GM18867 (cell line): Measurements from ENCODE around the gene MCHR2.
"Not testable (repeated sequence)": the region's sequence is repeated elsewhere in the genome, so short reads cannot be mapped to it uniquely, and the experiment has no call there.

ENCODE experiments used
- ATAC-seq: cut with Tn5 transposase; IDR thresholded peaks from one replicate; pipeline ENCODE4 v1.9.1; 2021; ENCODE audit warnings: mild to moderate bottlenecking, moderate library complexity; ENCODE audit not compliant: unreplicated experiment

The MCHR2 gene

GRCh38 chr6:99993533-99994251 is at the start of gene MCHR2:
Gene MCHR2, minus strand, starts transcription at chr6:99994223. Its CDS starts 38,076 bp downstream, at chr6:99956147.
- ATAC-seq, result no peak

DNA sequence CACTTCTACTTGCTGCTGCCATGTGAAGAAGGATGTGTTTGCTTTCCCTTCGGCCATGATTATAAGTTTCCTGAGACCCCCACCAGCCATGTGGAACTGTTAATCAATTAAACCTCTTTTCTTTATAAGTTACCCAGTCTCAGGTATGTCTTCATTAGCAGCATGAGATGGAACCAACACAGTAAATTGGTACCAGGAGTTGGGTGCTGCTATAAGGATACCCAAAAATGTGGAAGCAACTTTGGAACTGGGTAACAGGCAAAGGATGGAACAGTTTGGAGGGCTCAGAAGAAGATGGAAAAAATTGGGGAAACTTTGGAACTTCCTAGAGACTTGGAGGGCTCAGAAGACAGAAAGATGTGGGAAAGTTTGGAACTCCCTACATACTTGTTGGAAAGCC is 44.5 kb upstream of the MCHR2 start:
- ATAC-seq, result not testable (repeated sequence)

DNA sequence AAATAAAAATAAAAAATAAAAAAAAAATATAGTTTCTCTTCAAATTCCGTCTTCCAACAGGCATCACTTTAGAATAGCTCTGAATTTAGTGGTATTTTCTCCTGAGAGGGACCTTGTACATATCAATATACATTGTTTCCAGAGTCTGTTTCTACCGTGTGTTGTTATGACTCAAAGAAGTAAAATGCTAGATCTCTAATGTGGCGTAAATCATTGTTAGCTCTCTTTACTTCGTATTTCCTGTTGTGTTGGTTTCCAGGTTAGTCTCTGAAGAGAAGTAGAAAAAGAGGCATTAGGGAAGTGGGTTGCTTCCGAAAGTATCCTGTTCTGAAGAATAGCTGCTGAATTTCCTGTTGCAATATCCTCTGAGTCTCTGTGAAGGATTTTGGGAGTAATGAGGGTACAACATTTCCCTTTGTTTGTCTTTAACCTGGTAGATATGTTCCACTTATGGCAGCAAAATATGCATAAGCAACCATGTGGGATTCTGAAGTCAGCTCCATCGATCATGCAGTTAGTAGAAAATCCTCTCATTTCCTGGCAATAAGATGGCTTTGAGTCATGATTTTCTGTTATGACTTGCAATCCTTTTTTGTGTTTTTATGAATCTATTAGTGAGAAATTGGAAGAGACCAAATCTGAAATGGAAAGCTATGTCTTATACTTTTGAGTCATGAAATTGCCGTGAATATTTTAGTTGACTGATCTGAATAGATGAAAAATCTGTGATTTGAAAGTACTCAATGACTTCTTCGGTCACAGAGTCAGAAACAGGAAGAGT is 42.0 kb upstream of the MCHR2 start:
- ATAC-seq, result peak; percentile 68

DNA sequence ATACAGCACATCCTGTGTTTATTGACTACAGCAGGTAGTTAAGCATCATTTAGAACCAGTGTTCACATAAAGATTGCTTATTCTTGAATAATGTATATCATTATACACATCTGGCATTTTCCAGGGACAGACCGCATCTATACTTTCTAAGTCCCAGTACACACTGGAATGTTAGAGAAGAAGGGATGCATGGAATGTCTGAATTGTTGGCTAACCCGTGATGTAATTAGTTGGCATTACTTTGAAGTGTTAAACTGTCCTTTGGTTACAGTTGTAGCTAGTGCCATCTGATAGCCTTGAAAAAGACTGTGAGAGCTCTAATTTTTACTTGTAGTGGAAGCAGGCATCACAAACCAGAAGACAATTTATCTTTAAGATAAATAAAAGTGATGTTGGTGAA is 29.8 kb upstream of the MCHR2 start:
- ATAC-seq, result no peak

GRCh38 chr6:100022847-100023246 is 28.8 kb upstream of the MCHR2 start:
- ATAC-seq, result no peak

DNA sequence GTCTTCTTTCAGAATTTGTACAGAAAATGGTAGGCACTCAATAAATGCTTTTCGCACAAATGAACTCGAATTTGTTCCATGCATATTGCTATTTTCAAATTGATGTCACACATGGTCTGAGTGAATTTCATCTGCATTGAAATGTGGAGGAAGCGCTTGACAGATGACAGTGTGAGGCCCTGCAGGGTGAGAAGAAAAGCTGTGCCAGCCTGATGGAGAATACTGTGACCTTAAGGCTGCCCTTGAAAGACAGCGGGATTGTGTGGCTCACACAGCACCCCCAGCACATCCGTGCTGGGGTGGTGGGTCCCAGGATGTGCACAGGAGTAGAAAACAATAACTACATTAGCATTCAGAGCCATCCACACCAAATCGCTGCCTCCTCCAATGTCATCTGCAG is 14.8 kb upstream of the MCHR2 start:
- ATAC-seq, result no peak

DNA sequence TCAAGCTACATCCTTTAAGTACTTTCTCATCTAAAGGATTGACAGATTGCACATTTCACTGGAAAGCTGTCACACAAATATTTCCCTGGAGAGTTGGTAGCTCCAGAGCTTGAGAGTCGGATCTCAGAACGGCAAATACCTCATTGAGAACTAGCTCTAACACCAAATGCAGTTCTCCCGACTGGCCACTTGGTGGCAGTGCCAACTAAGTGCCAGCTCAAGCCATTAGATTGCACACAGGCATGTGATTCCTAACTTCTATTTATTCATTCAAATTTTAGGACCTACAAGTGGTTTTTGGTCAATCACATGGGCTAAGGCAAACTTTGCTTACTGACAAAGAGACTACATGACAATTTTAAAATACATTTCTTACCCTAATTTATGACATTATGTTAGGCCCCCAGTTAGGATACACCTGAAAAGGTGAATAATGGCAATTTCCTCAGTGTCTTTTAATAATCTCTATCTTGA is 7.9 kb upstream of the MCHR2 start:
- ATAC-seq, result peak; percentile 96

DNA sequence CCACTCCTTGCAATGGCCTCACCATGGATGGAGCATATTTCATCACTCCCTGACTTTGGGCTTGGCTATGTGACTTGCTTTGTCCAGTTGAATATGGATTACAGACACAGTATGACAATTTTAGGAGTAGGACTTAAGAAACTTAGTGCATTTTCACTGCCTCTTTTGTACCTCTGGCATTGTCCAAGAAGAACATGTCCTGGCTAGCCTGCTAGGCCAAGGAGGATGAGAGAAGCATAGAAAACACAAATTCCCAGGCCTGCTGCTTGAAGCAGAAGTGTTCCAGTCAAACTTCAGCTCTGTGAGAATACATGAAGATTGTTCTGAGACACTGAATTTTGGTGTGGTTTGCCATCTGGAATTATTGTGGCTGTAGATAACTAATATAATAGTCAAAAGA is 3.1 kb upstream of the MCHR2 start:
- no peak for ATAC-seq

GRCh38 chr6:99995916-99996315 is 1.9 kb upstream of the MCHR2 start:
- no peak for ATAC-seq

DNA sequence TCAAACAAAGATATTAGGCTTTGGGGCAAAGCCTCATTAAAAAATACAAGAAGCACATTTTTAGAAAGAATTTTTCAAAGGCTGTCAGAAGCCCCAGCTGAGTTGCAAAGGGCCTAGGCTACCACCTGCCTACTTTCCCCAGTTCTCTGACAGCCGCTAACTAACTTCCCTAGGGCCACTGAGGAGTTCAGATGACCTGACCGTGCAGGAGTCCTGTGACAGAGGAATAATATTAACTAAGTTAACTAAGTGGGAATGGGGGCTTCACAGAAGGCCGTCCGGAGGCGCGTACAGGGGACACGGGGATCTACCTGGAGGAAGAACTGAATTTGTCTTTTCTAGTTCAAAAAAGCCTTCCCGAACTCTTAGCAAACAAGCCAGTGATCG is 884 bp downstream of the MCHR2 start:
- no peak for ATAC-seq

DNA sequence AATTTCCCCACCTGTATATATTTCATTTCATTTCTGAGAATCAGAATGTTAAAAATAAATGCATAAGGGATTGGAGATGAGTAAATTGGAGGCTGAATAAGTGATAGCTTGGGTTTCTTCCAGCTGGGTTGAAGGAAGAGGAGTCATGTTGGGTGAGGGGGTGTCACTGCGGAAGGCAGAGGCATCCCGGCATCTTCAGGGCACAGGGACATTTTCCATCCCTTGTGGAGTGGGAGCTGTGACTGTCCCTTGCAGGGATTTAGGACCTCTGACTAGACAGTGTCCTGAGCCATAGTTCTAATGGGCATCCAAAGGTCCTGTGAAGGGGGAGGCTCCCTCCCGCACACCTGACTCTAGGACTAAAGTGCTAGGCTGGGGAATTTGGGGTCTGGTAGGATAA is 2.1 kb downstream of the MCHR2 start:
- no peak for ATAC-seq

- no peak for ATAC-seq
Observed at GRCh38 chr6:99980741-99981140, 13.3 kb downstream of the MCHR2 start.

DNA sequence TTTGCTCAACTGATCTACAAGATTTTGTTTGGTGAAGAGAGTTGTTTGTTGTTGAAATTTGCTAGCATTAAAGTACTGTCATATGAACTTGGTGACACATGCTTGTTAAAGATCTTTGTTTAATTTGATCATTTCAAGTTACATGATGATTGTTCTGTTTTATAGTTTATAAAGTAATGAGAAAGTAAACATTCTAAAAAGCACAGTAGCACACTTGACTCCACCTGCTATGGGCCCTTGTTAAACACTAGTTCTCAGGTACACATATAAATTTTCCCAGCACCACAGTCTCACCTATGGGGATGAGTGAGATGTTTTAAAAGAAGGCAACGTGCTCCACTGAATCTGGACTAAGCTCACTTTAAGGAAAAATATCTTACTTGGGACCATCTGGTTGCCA is 14.1 kb downstream of the MCHR2 start:
- no peak for ATAC-seq

DNA sequence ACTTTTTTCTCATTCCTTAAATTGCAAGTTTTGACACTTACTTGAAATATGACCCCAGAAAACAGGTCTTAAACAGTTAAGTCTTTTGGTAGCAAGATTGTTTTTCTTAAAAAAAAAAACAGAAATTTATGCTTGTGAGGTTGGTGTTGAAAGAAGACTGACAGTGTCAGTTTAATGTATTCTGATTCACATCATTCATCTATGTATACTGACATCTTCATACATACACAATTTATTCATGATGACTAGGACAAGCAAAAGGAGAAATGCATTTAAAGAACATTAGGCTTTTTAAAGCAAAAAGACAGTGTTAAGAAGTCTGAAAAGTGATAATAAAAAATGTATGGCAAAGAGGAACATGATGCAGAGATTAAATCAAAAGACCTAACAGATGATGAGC is 27.0 kb downstream of the MCHR2 start:
- no peak for ATAC-seq

- no peak for ATAC-seq
Observed at GRCh38 chr6:99960027-99960426, 34.0 kb downstream of the MCHR2 start.

GRCh38 chr6:99951016-99951805 is 42.8 kb downstream of the MCHR2 start:
- no peak for ATAC-seq

- ATAC-seq, result no peak
Observed at GRCh38 chr6:99946005-99946404, 48.0 kb downstream of the MCHR2 start.

GRCh38 chr6:99943846-99944245 is 50.2 kb downstream of the MCHR2 start:
- ATAC-seq, result no peak

GRCh38 chr6:99940582-99940981 is 53.4 kb downstream of the MCHR2 start:
- ATAC-seq, result no peak

DNA sequence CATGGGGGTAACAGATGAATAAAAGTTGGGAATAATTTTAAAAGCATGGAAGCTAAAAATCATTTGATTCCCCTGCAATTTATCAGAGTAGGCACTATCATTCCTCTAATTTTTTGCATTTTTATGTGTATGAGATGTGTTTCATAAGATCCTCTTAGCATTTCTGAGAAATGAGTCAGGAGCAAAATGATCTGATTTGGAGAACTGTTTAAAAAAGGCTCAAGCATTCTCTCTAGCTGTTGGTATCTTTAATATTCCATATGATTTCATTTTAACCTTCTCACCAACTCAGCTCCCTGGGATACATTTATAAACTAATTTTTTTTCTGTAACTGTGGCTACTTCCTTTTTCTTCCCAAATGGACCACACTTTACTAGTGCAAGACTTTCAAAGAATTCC is 60.9 kb downstream of the MCHR2 start:
- ATAC-seq, result no peak

DNA sequence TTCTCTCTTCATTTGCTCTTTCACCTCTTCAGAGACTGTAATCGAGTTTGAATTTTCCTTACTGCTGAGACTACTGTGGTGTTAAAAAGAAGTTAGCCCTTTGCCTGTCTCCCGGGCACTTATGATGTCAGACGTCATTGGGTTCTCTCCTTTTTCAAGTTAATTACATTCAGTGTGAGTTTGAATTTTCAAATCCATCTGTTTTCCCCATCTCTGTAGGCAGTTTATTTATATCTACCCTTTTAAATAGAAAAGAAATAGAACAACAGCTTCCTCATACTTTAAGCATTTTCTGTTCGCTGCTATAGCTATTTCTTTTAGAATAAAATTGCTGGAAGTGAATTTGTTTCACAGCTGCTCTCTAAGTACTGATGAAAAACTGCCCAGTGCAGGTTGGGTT is 81.4 kb downstream of the MCHR2 start:
- no peak for ATAC-seq
